Activated B cell treated with CpG ODN at 0.5 μM for 24 hours (primary cell): ENCODE data around the gene ZNF277. TPM values are rescaled to one million over a fixed set of nuclear protein-coding genes. Genes with fewer than 3 reads are reported as not detected.

Experiments
- ATAC-seq: fragments of 200-7000 bp; cut with Tn5 transposase; one replicate; pipeline ENCODE4 v1.10.0; 2021; ENCODE audit warnings: low read depth, mild to moderate bottlenecking, moderate library complexity
- CTCF ChIA-PET: fragments of 350-600 bp; sonication (Branson Sonifier 250); formaldehyde crosslinking; loops from one replicate; lab custom pipeline; 2021; ENCODE audit warnings: antibody characterized with exemption; lab: Charles Lee
- POLR2A ChIA-PET: fragments of 350-600 bp; sonication (Branson Sonifier 250); formaldehyde crosslinking; loops from one replicate; lab custom pipeline; 2021; ENCODE audit warnings: antibody characterized with exemption; lab: Charles Lee
- DNase-seq: peaks from one replicate; pipeline ENCODE4 v3.0.0; 2022
- H3K27ac Mint-ChIP-seq: one replicate; pipeline ENCODE4 v1.8.0; 2020; ENCODE audit warnings: mixed read lengths
- H3K27me3 Mint-ChIP-seq: one replicate; pipeline ENCODE4 v1.8.0; 2021; ENCODE audit warnings: mixed read lengths
- H3K36me3 Mint-ChIP-seq: one replicate; pipeline ENCODE4 v1.8.0; 2021; ENCODE audit warnings: low read depth, mixed read lengths
- H3K4me1 Mint-ChIP-seq: one replicate; pipeline ENCODE4 v1.8.0; 2021; ENCODE audit warnings: mixed read lengths
- H3K4me3 Mint-ChIP-seq: one replicate; pipeline ENCODE4 v1.8.0; 2020; ENCODE audit warnings: mild to moderate bottlenecking, mixed read lengths
- H3K9me3 Mint-ChIP-seq: one replicate; pipeline ENCODE4 v1.8.0; 2020; ENCODE audit warnings: mixed read lengths
- intact Hi-C: fragments of 100-400 bp; cut with micrococcal nuclease; formaldehyde crosslinking; loops from one replicate; pipeline ENCODE4 v1.15.1; 2024
- total RNA-seq: library from RNA; stranded (reverse); gene quantifications from 2 replicates; pipeline ENCODE4 v1.2.3, GENCODE V29; 2022
- TF ChIP-seq, protein P1 (sequence below): fragments of 200-600 bp; IDR thresholded peaks from one replicate; pipeline ENCODE4 v1.8.0; 2022; ENCODE audit warnings: antibody characterized with exemption, mild to moderate bottlenecking

Gene ZNF277
- total RNA-seq, 1 donor from 2014 or later: 12.6 TPM

DNA sequence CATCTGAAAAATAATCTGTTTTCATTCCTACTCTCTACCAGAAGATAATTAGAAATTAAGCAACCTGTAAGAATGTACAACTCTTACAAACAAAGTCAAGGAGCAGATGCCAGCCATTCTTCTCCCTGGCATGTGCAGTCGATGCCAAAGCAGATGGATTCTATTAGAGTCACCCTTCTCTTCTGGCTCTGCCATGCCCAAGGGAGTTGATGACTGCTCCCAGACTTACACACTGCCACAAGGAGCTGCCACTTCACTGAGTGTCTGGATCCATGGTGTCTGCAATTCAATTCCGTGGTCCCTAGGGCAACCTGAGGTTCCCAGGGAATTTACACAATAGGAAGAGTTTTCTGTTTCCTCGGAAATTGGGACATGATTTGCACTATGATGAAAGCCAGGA lies 154.7 kb downstream of the ZNF277 start:
- Mint-ChIP-seq H3K4me1 (no peaks in the 10 kb centered on the region), H3K36me3 (no peaks in the 10 kb centered on the region), H3K27me3 (peaks cover 6% of the 10 kb centered on the region), H3K4me3 (no peak overlapping the region), H3K9me3 (peaks cover 2% of the 10 kb centered on the region), H3K27ac (no peak overlapping the region)
- DNase-seq (no peak), ATAC-seq (no peak)
- CTCF ChIA-PET: no interaction called here
- TF ChIP-seq, protein P1, sequence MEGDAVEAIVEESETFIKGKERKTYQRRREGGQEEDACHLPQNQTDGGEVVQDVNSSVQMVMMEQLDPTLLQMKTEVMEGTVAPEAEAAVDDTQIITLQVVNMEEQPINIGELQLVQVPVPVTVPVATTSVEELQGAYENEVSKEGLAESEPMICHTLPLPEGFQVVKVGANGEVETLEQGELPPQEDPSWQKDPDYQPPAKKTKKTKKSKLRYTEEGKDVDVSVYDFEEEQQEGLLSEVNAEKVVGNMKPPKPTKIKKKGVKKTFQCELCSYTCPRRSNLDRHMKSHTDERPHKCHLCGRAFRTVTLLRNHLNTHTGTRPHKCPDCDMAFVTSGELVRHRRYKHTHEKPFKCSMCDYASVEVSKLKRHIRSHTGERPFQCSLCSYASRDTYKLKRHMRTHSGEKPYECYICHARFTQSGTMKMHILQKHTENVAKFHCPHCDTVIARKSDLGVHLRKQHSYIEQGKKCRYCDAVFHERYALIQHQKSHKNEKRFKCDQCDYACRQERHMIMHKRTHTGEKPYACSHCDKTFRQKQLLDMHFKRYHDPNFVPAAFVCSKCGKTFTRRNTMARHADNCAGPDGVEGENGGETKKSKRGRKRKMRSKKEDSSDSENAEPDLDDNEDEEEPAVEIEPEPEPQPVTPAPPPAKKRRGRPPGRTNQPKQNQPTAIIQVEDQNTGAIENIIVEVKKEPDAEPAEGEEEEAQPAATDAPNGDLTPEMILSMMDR: no peak
- POLR2A ChIA-PET: no interaction called here
- intact Hi-C loops: no loop called here

DNA sequence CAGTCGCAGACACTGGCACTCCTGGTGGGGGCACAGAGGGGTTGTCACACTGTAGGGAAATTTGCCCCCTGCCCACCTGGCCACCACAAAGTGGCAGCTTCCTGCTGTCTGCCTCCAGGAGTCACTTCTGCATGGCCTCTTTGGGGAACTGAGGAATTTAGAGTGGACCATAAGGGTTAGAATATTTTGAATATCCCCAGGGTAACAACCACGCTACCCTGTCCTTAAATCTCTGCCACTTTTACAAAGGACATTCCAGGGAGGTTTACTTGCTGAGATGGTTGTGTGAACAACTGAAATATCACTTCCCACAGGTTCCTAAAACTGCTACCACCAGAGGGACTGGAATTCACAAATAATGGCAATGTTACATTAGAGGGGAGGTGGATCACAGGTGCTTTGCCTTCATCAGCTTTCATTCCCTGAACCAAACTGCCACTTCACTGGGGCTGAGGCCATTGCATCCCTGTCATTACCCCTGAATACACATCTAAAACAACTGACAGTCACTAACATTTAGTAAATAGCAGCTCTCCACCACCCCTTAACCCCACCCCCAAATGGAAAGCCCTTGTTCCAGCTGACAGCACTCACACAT lies 155.7 kb downstream of the ZNF277 start:
- H3K27ac Mint-ChIP-seq: no peak overlapping the region
- no peak for DNase-seq
- H3K4me1 Mint-ChIP-seq: no peaks in the 10 kb centered on the region
- no peak for ATAC-seq
- peaks cover 2% of the 10 kb centered on the region for H3K9me3 Mint-ChIP-seq
- TF ChIP-seq, protein P1: no peak
- H3K4me3 Mint-ChIP-seq: no peak overlapping the region
- H3K27me3 Mint-ChIP-seq: peaks cover 6% of the 10 kb centered on the region
- CTCF ChIA-PET: no interaction called here
- no peaks in the 10 kb centered on the region for H3K36me3 Mint-ChIP-seq
- POLR2A ChIA-PET: no interaction called here
- intact Hi-C loops: no loop called here

DNA sequence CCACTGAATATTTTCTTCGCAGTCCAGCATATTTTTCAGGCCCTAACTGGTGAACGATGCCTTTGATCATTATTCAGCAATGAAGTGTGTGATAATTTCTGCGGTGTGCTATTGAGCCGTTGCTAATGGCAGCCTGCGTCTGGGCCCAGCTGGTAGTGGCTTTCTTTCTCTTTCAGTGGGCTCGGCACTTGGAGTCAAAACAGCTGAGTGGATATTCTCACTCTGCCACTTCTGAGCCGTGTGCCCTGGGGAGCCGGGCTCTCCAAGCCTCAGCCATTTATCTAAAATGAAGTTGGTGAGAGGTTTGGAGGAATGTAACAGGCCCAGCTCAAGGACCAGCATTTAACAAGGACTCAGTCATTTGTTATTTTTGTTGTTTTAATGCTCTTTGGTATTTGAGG lies 156.2 kb downstream of the ZNF277 start:
- Mint-ChIP-seq H3K36me3 (no peaks in the 10 kb centered on the region), H3K4me1 (no peaks in the 10 kb centered on the region), H3K9me3 (peaks cover 2% of the 10 kb centered on the region), H3K27me3 (peaks cover 6% of the 10 kb centered on the region), H3K27ac (no peak overlapping the region), H3K4me3 (no peak overlapping the region)
- CTCF ChIA-PET: no interaction called here
- intact Hi-C loops: no loop called here
- POLR2A ChIA-PET: no interaction called here
- ATAC-seq (no peak), DNase-seq (no peak)
- TF ChIP-seq, protein P1: no peak

DNA sequence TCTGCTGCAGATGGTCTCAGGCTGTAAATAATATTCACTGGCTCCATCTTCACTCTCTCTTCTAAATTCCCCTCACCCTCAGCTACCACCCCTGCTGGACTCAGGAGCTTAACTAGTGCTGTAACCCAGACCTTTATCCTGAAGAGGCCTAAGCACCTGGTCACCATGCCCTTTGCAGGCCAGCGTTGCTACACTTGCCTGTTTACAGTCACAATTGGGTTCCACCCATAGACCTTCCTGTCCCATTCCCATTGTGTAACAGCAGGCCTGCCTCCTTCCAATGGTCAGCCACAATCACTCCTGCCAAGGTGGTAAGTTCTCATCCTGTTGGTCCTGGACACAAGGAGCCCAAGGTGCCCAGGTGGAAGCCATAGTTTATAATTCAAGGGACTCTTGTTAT lies 157.9 kb downstream of the ZNF277 start:
- Mint-ChIP-seq H3K4me1 (no peaks in the 10 kb centered on the region), H3K9me3 (peaks cover 2% of the 10 kb centered on the region), H3K27ac (no peak overlapping the region), H3K36me3 (no peaks in the 10 kb centered on the region), H3K27me3 (peaks cover 3% of the 10 kb centered on the region), H3K4me3 (no peak overlapping the region)
- ATAC-seq: no peak
- DNase-seq: no peak
- CTCF ChIA-PET: no interaction called here
- POLR2A ChIA-PET: no interaction called here
- intact Hi-C loops: no loop called here
- TF ChIP-seq, protein P1: no peak

DNA sequence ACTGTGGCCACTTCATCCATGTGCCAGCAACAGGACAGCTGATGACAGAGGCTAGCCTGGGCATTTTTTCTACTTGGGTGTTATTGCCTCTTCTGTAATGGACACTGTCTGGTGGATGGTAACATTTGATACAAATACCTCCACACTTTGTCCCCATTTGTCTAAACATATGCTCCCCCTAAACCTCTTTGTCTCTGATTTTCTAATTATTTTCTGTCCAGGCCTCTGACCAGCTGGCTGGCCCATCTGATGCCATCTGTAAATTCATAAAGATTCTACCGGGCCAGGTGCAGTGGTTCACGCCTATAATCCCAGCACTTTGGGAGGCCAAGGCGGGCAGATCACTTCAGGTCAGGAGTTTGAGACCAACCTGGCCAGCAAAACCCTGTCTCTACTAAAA lies 159.1 kb downstream of the ZNF277 start:
- DNase-seq: no peak
- Mint-ChIP-seq H3K4me3 (no peak overlapping the region), H3K9me3 (no peaks in the 10 kb centered on the region), H3K36me3 (no peaks in the 10 kb centered on the region), H3K4me1 (no peaks in the 10 kb centered on the region), H3K27ac (no peak overlapping the region), H3K27me3 (no peaks in the 10 kb centered on the region)
- CTCF ChIA-PET: no interaction called here
- no peak for ATAC-seq
- TF ChIP-seq, protein P1: no peak
- POLR2A ChIA-PET: no interaction called here
- intact Hi-C loops: no loop called here
